ENCODE measurements around the gene PSMG3.

The PSMG3 gene, protein sequence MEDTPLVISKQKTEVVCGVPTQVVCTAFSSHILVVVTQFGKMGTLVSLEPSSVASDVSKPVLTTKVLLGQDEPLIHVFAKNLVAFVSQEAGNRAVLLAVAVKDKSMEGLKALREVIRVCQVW

DNA sequence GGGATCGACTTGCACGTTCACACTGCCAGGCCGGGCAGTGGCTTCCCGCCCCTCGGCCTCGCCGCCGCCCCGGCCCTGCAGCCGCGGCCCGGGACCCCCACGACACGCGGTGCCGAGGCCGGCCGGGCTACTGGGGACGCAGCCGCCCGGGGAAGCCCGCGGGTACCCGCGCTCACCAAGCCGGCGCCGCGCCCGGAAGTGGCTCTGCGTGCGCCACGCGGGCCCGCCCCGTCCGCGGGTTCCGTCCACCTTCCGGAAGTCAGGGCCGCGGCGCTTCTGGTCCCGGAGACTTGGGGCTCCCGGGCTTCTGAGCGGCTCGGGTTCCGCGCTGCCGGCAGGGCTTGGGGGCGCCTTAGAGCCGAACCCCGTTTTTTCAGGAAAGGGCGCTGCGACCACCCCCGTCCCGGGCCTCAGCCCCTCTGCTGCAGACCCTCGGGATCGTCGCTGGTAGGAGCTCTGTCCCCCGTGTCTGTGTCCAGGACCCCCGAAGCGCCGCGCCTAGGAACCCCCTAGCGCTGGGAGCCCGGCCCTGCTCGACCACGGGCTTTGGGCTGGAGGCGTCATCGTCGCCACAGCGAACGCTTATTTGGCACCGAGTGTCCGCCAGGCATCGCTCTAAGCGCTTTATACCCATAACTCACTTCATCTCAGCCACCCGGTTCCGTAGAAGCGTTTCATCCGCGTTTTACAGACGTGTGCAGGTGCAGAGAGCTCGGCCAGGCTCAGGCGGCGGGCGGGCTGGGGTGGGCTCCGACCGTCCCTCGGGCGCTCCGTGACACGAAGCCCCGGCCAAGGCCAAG lies at the start of gene PSMG3:
Gene PSMG3 (minus strand): TSS at position 200 of the 800 bp plus-strand sequence. CDS start 693 bp downstream, outside the sequence.
- Mint-ChIP-seq H3K36me3 (ENCODE audit: low read depth) (peaks cover 7% of the 10 kb centered on the region), H3K9me3 (no peaks in the 10 kb centered on the region), H3K27me3 (ENCODE audit: low read depth) (no peaks in the 10 kb centered on the region), H3K4me3 (peak within 1 kb of the TSS; percentile 88), H3K27ac (peak within 1 kb of the TSS; percentile 87), H3K4me1 (ENCODE audit: low read depth) (peaks cover 24% of the 10 kb centered on the region)

DNA sequence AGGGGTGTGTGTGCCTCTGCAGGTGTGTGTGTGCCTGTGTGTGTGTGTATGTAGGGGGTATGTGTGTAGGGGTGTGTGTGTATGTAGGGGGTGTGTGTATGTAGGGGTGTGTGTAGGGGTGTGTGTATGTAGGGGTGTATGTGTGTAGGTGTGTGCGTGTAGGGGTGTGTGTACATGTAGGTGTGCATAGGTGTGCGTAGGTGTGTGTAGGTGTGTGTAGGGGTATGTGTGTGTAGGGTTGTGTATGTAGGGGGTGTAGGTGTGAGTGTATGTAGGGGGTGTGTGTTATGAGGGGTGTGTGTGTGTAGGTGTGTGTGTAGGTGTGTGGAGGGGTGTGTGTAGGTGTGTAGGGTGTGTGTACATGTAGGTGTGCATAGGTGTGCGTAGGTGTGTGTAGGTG lies 48.6 kb upstream of the PSMG3 start:
- Mint-ChIP-seq H3K27me3 (ENCODE audit: low read depth) (no peaks in the 10 kb centered on the region), H3K27ac (no peak overlapping the region), H3K4me3 (no peak overlapping the region), H3K4me1 (ENCODE audit: low read depth) (no peaks in the 10 kb centered on the region), H3K36me3 (ENCODE audit: low read depth) (no peaks in the 10 kb centered on the region), H3K9me3 (peaks cover 10% of the 10 kb centered on the region)

- Mint-ChIP-seq H3K27ac (no peak overlapping the region), H3K4me3 (no peak overlapping the region), H3K4me1 (ENCODE audit: low read depth) (no peaks in the 10 kb centered on the region), H3K9me3 (peaks cover 10% of the 10 kb centered on the region), H3K36me3 (ENCODE audit: low read depth) (no peaks in the 10 kb centered on the region), H3K27me3 (ENCODE audit: low read depth) (no peaks in the 10 kb centered on the region)
Measured at GRCh38 chr7:1617957-1618356, 48.1 kb upstream of the PSMG3 start.

DNA sequence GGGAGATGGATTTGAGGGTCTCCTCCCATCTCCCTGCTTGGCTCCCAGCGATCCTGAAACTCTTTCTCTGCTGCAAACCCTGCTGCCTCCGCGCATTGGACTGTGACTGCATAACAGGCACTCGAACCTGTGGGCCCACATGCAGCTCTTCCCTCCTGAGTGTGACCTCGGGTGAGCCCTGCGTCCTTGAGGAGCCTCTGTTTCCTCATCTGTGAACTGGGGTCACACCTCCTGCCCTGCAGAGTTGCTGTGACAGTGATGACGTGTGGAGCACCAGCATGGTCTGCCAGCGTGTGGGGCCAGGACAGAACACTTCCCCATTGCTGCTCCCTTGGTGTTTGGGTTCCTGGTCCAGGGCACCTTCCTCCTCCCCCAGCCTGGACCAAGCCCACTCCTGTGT lies 46.9 kb upstream of the PSMG3 start:
- H3K27me3 Mint-ChIP-seq (ENCODE audit: low read depth), result no peaks in the 10 kb centered on the region
- H3K27ac Mint-ChIP-seq, result no peak overlapping the region
- H3K36me3 Mint-ChIP-seq (ENCODE audit: low read depth), result no peaks in the 10 kb centered on the region
- no peaks in the 10 kb centered on the region for H3K4me1 Mint-ChIP-seq (ENCODE audit: low read depth)
- H3K4me3 Mint-ChIP-seq, result no peak overlapping the region
- H3K9me3 Mint-ChIP-seq, result peaks cover 10% of the 10 kb centered on the region

DNA sequence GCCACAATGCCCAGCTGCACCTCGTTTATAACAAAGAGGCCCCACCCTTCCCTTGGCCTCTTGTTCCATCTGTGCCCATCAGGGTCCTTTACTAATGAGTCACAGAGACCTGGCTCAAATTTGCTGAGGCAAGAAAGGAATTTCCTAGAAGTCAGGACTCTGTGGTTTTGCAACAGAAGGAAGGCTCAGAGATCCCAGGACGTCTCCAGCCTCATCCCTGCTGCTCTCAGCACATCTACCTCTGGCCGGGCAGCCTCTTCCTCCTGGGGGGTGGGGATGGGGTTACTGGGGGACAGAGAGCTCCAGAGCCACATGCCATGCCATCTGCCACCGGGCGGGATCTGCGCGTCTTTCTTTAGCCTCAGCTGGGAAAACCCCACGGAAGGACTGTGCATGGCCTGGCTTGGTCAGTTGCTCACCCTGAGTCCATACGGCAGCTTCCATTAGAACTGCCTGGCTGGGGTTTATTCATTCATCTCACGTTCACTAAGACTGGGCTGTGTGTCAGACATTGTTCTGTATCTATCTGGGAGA lies 41.9 kb upstream of the PSMG3 start:
- Mint-ChIP-seq H3K27ac (no peak overlapping the region), H3K4me3 (no peak overlapping the region), H3K27me3 (ENCODE audit: low read depth) (no peaks in the 10 kb centered on the region), H3K4me1 (ENCODE audit: low read depth) (no peaks in the 10 kb centered on the region), H3K36me3 (ENCODE audit: low read depth) (no peaks in the 10 kb centered on the region), H3K9me3 (no peaks in the 10 kb centered on the region)

DNA sequence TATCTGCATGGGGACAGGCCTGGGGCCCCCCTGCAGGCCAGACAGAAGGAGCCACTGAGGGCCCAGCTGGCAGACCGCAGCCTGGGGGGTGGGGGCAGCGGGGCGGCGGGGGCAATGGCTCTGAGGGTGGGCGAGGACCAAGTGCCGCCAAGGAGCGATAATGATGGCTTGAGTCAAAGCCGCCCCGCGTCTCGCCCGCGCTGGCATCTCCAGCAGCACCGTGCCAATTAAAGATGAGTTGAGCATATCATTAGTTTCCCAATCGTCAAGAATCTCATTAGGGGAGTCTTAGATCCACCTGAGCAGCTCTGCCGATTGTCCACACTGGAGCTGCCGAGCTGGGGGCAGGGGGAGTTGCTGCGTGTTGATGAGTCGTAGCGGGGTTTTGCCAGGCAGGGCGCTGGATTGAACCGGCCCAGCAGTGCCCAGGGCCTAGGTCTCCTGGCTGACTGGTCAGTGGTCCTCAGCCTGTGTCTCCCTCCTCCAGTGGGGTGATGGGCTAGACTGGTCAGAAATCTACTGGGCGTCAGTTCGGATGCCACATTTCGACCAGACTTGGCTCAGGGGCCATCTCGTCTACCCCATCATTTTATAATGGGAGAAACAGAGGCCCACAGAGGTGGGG lies 41.0 kb upstream of the PSMG3 start:
- no peak overlapping the region for H3K27ac Mint-ChIP-seq
- H3K4me1 Mint-ChIP-seq (ENCODE audit: low read depth), result no peaks in the 10 kb centered on the region
- no peak overlapping the region for H3K4me3 Mint-ChIP-seq
- H3K36me3 Mint-ChIP-seq (ENCODE audit: low read depth), result no peaks in the 10 kb centered on the region
- peaks cover under 1% of the 10 kb centered on the region for H3K27me3 Mint-ChIP-seq (ENCODE audit: low read depth)
- H3K9me3 Mint-ChIP-seq, result no peaks in the 10 kb centered on the region

GRCh38 chr7:1610013-1610677 lies 40.3 kb upstream of the PSMG3 start:
- H3K27ac Mint-ChIP-seq, result no peak overlapping the region
- no peak overlapping the region for H3K4me3 Mint-ChIP-seq
- H3K36me3 Mint-ChIP-seq (ENCODE audit: low read depth), result no peaks in the 10 kb centered on the region
- H3K27me3 Mint-ChIP-seq (ENCODE audit: low read depth), result peaks cover 5% of the 10 kb centered on the region
- no peaks in the 10 kb centered on the region for H3K4me1 Mint-ChIP-seq (ENCODE audit: low read depth)
- no peaks in the 10 kb centered on the region for H3K9me3 Mint-ChIP-seq

- H3K27me3 Mint-ChIP-seq (ENCODE audit: low read depth), result peaks cover 5% of the 10 kb centered on the region
- H3K27ac Mint-ChIP-seq, result no peak overlapping the region
- no peaks in the 10 kb centered on the region for H3K4me1 Mint-ChIP-seq (ENCODE audit: low read depth)
- H3K36me3 Mint-ChIP-seq (ENCODE audit: low read depth), result no peaks in the 10 kb centered on the region
- no peaks in the 10 kb centered on the region for H3K9me3 Mint-ChIP-seq
- no peak overlapping the region for H3K4me3 Mint-ChIP-seq
Measured at GRCh38 chr7:1609023-1609422, 39.2 kb upstream of the PSMG3 start.

DNA sequence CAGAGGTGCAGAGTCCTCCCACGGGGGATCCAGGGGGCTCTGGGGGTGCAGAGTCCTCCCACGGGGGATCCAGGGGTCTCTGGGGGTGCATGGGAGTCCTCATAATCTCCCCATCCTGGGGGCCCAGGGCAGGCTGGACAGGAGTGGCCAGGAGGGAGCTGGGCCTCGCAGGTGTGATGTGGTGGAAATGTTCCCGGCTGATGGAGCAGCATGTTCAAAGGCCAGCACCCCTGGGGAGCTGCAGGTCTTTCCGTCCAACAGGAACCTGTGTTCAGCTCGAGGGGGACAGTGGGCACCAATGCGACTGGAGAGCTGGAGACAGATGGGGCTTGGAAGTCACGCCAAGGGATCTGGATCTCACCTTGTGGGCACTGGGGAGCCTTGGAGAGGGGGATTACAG lies 38.5 kb upstream of the PSMG3 start:
- H3K4me1 Mint-ChIP-seq (ENCODE audit: low read depth), result no peaks in the 10 kb centered on the region
- H3K9me3 Mint-ChIP-seq, result no peaks in the 10 kb centered on the region
- no peaks in the 10 kb centered on the region for H3K36me3 Mint-ChIP-seq (ENCODE audit: low read depth)
- no peak overlapping the region for H3K27ac Mint-ChIP-seq
- H3K27me3 Mint-ChIP-seq (ENCODE audit: low read depth), result peaks cover 5% of the 10 kb centered on the region
- H3K4me3 Mint-ChIP-seq, result no peak overlapping the region

GRCh38 chr7:1607696-1608095 lies 37.9 kb upstream of the PSMG3 start:
- Mint-ChIP-seq H3K27ac (no peak overlapping the region), H3K4me3 (no peak overlapping the region), H3K4me1 (ENCODE audit: low read depth) (no peaks in the 10 kb centered on the region), H3K27me3 (ENCODE audit: low read depth) (peaks cover 5% of the 10 kb centered on the region), H3K36me3 (ENCODE audit: low read depth) (no peaks in the 10 kb centered on the region), H3K9me3 (no peaks in the 10 kb centered on the region)

GRCh38 chr7:1607001-1607400 lies 37.2 kb upstream of the PSMG3 start:
- Mint-ChIP-seq H3K27me3 (ENCODE audit: low read depth) (peaks cover 5% of the 10 kb centered on the region), H3K36me3 (ENCODE audit: low read depth) (no peaks in the 10 kb centered on the region), H3K4me1 (ENCODE audit: low read depth) (no peaks in the 10 kb centered on the region), H3K9me3 (no peaks in the 10 kb centered on the region), H3K4me3 (no peak overlapping the region), H3K27ac (no peak overlapping the region)

GRCh38 chr7:1604383-1604782 lies 34.6 kb upstream of the PSMG3 start:
- Mint-ChIP-seq H3K9me3 (no peaks in the 10 kb centered on the region), H3K27ac (no peak overlapping the region), H3K4me3 (no peak overlapping the region), H3K4me1 (ENCODE audit: low read depth) (no peaks in the 10 kb centered on the region), H3K36me3 (ENCODE audit: low read depth) (no peaks in the 10 kb centered on the region), H3K27me3 (ENCODE audit: low read depth) (peaks cover 5% of the 10 kb centered on the region)

GRCh38 chr7:1603346-1604225 lies 33.8 kb upstream of the PSMG3 start:
- Mint-ChIP-seq H3K4me1 (ENCODE audit: low read depth) (no peaks in the 10 kb centered on the region), H3K9me3 (peaks cover under 1% of the 10 kb centered on the region)

DNA sequence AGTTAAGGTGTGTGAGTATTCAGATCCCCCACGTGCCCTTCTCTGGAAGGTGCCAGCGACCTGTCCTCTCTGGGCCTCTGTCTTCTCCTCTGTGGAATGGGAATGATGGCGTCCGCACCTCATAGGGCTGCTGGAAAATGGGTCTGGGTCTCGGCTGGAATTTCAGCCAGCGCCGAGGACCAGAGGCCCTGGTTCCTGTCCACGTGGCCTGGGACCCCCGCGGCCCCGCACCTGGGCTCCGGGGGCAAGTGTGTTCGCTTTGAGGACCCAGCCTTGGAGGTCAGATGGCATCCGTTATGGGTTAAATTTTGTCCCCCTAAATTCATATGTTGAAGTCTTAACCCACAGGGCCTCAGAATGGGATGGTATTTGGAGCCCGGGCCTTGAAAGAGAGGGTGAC lies 32.6 kb upstream of the PSMG3 start:
- Mint-ChIP-seq H3K27me3 (ENCODE audit: low read depth) (peaks cover 5% of the 10 kb centered on the region), H3K9me3 (peaks cover 5% of the 10 kb centered on the region), H3K27ac (no peak overlapping the region), H3K4me3 (no peak overlapping the region), H3K36me3 (ENCODE audit: low read depth) (no peaks in the 10 kb centered on the region), H3K4me1 (ENCODE audit: low read depth) (no peaks in the 10 kb centered on the region)

More at GRCh38 chr7:1603346-1604225, 33.8 kb upstream of the PSMG3 start:
- Mint-ChIP-seq H3K27ac (no peak overlapping the region), H3K27me3 (ENCODE audit: low read depth) (peaks cover 5% of the 10 kb centered on the region), H3K4me3 (no peak overlapping the region), H3K36me3 (ENCODE audit: low read depth) (no peaks in the 10 kb centered on the region)
